Cardiac fibroblast (primary cell): ENCODE data around the gene LARGE1.

Experiments
- DNase-seq, 2 donors: peaks; one replicate each; pipeline versions ENCODE4 v3.0.0 to v3.0.0-alpha.2; 2010; ENCODE audit warnings: low read depth in 2 of 2
- H3K4me3 ChIP-seq, 2 donors: replicated peaks in 1 of 2; 1 replicate in 1 of 2; 2 replicates in 1 of 2; pipeline ENCODE4 v1.5.1; 2011; ENCODE audit warnings: low read depth in 2 of 2, low read length in 2 of 2, mild to moderate bottlenecking in 2 of 2, moderate library complexity in 1 of 2
- TF ChIP-seq, protein P1 (sequence below): IDR thresholded peaks from one replicate; pipeline ENCODE4 v1.5.1; 2011; ENCODE audit warnings: low read depth, mild to moderate bottlenecking, low read length, inconsistent platforms

LARGE1 gene

DNA sequence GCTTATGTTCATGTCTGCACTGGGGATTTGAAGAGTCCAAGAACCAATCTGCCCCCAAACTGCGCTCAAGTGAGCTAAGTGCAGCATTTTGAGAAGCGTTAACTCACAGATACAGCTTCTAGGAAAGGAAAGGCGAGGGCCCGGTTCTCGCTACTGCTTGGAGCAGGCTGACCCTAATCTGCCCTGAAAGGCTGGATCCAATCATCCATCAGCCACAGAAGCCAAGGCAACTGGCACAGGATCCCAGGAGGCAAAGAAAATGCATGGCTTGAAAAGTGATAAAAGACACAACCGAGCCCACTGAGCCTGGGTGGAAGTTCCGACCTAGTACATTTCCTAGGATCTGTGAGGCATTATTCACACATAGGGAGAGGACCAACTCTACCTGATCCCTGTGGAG, 174.8 kb downstream of the LARGE1 start:
- DNase-seq: no peak
- TF ChIP-seq, protein P1, sequence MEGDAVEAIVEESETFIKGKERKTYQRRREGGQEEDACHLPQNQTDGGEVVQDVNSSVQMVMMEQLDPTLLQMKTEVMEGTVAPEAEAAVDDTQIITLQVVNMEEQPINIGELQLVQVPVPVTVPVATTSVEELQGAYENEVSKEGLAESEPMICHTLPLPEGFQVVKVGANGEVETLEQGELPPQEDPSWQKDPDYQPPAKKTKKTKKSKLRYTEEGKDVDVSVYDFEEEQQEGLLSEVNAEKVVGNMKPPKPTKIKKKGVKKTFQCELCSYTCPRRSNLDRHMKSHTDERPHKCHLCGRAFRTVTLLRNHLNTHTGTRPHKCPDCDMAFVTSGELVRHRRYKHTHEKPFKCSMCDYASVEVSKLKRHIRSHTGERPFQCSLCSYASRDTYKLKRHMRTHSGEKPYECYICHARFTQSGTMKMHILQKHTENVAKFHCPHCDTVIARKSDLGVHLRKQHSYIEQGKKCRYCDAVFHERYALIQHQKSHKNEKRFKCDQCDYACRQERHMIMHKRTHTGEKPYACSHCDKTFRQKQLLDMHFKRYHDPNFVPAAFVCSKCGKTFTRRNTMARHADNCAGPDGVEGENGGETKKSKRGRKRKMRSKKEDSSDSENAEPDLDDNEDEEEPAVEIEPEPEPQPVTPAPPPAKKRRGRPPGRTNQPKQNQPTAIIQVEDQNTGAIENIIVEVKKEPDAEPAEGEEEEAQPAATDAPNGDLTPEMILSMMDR: no peak
- no peak overlapping the region for H3K4me3 ChIP-seq

DNA sequence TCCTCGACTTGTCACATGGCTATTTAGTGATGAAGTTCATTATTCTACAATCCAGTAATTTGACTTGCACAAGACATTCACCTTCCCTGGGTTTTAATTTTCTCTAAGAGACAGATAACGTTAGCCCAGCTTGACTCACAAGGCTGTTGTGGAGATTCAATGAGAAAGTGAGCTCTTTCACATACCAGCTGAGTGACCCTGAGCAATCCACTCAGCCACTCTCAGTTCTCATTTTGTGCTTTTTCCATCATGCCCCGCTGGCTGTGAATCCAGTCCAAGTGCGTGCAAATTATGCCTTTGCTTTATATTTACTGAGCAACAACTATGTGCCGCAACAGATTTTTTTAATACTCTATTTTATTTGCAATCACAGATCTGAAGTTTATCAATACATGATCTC, 176.5 kb downstream of the LARGE1 start:
- no peak for DNase-seq
- TF ChIP-seq, protein P1: no peak
- H3K4me3 ChIP-seq: no peak overlapping the region

DNA sequence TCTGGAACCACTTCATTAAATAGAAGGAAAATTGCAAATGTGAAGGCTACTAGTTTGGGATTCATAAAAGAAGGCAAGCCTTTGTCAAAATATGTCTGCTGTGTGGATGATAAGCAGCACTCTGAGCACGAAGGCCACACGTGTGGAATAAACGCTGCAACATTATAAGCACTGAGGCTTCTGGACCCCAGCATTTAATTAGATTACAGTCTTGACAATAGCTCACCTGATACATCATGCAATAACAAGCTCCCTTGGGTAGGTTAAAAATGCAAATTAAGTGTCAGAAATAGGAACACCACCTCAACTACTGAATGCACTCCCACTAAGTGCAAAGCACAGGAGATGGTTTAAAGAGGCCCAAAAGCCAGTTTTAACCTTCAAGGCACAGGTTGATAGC, 179.3 kb downstream of the LARGE1 start:
- H3K4me3 ChIP-seq: no peak overlapping the region
- no peak for DNase-seq
- TF ChIP-seq, protein P1: no peak

DNA sequence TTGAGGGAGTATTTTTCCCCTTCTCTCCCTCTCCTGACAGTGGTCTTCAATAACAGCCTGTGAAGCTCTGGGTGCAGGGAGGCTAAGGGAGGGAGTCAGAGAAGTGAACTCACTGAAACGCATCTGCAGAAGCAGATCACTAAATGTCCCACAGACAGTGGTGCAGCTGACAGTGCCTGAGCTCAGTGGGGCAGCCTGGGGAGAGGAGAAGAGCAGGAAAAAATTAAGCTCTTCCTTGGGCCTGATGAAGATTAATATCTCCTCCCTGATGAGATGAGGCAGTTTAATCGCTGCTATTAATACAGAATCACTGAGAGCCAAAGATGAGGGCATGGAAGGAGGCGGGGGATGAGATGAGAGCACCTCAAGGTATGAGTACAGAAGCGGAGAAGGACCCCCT, 180.8 kb downstream of the LARGE1 start:
- no peak for DNase-seq
- TF ChIP-seq, protein P1: no peak
- H3K4me3 ChIP-seq: no peak overlapping the region

DNA sequence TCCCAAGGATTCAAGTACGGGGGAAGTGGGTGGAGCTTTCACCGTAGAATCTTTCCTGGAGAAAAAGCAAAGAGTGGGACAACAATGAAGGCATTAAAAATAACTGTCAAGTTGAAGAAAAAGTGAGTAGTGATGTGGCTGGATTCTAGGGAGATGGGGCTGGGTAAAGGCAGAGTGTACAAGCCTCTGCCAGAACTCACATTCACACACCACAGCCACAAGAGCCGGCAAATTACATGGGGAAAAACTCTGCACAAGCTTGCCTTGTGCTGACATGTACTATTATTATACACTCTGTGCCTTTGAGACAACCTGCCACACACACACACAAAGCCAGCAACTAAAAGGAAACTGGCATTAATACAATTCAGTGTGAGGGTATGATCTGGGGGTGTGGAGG, 182.6 kb downstream of the LARGE1 start:
- H3K4me3 ChIP-seq: no peak overlapping the region
- no peak for DNase-seq
- TF ChIP-seq, protein P1: no peak

DNA sequence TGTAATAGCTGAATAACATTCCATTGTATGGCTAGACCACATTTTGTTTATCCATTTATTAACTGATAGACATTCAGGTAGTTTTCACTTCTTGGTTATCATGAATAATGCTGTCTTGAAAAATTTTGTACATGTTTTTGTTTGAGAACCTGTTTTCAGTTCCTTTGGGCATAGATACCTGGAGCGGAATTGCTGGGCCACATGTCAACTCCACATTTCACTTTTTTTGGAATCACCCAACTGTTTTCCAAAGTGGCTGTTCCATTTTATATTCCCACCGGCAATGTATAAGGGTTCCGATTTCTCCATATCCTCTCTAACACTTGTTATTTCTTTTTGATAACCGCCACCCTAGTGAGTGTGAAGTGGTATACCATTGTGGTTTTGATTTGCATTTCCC, 184.3 kb downstream of the LARGE1 start:
- H3K4me3 ChIP-seq: no peak overlapping the region
- TF ChIP-seq, protein P1: no peak
- DNase-seq: no peak

DNA sequence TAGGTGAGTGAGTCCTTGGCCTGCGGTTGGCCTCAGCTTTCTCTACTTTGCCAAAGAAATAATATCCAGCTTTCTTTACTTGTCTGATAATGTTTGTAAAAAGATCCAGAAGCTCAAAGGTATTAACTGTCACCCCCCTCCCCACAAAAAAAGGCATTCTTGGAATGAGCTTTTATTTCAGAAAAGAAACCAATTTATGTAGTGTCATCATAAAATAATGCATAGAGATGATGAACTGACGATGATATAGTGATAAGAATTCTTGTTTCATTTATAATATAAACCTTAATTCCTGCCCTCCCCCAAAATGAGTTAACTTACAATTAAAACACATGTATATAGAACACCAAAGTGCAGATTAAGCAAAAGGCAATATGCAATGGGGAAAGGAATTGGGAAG, 191.4 kb downstream of the LARGE1 start:
- DNase-seq: no peak
- no peak overlapping the region for H3K4me3 ChIP-seq
- TF ChIP-seq, protein P1: no peak
